Measurements from ENCODE around the gene C3orf22.
A peak's percentile ranks its signal among the peaks of the same experiment; 100 is the strongest.

The C3orf22 gene

DNA sequence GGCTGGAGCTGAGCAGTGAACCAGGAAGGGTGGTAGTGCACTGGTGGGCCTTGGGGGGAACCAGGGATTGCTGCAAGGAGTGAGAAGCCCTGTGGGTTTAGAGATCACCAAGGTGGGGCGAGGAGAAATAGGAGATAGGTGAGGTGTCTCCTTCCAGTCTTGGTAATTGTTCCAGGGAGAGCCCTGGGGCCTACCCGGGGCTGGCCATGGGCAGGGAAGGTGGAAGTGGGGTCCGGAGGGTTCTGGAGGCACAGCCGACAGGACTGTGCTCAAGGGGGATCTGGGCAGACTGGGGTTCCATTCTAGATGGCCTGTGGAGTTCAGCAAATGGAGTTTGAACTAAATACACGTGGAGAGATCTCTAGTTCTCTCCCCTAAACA, 30.3 kb downstream of the C3orf22 start:
- DNase-seq (ENCODE audit: low read depth in 2 of 3, low spot score in 1 of 3), result no peak

DNA sequence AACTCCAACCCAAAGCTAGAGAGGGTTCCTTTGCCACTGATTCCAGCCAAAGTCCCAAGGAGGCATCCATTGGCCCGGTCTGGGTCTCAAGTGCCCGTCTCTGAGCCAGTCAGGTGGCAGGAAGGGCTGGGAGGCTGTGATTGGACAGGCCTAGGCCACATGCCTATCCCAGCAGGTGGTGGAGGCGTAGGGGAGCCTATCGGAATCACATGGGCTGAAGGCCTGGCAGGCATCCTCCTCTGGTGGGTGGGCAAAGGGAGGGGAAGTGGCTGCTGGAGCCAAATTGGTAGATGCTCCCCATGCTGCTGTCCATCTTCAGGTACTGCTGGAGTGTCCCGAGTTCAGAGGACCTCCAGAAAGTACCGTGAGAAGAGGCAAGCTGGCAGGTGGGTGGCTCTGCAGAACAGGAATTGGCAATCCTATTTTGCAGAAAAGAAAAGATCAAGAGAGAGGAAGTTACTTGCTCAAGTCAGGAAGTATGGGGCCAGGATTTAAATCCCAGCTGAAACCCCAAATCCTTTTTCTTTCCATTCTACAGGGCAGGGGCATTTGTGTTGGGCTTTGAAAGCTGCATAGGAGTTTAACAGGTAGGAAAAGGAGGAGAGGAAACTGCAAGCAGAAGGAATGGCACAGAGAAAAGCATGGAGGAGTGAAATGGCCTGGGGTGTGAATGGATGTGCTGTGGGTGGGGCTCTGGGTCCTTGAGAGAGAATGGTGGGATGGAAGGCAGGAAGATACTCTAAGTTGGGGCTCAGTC, 31.1 kb downstream of the C3orf22 start:
- no peak for DNase-seq (ENCODE audit: low read depth in 2 of 3, low spot score in 1 of 3)

DNA sequence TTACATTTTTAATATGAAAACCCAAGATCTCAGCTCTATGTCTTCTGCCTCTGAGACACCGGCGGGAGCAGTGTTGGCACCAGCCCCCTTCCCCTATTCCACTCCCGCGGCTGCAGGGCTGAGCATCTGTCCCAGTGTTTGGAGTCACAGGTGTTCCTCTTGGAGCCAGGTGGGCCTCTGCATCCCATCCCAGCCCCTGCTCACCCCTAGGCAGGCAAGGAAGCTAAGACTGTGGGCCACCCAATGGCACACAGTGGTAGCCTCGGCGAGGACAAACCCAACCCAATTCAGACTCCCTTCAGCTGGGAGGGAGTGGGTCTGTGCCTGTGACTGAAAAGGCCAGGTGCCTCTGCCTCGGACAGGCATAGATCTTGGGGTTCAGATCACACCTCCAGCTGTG, 31.7 kb downstream of the C3orf22 start:
- no peak for DNase-seq (ENCODE audit: low read depth in 2 of 3, low spot score in 1 of 3)

DNA sequence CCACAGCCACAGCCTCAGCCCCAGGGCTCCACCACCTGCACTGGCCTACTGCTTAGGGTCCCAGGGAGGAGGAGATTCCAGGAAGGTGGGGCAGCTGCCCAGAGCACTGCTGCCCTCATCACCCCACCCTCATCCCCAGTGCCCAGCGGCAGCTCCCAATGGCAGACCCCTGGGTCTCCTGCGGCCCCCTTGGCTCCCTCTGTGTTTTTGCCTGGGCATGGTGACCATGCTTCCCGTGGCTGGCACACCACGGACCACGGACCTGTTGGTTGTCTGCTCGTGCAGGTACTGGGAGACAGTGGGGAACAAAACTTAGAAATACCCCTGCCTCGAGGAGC, 32.1 kb downstream of the C3orf22 start:
- no peak for DNase-seq (ENCODE audit: low read depth in 2 of 3, low spot score in 1 of 3)

DNA sequence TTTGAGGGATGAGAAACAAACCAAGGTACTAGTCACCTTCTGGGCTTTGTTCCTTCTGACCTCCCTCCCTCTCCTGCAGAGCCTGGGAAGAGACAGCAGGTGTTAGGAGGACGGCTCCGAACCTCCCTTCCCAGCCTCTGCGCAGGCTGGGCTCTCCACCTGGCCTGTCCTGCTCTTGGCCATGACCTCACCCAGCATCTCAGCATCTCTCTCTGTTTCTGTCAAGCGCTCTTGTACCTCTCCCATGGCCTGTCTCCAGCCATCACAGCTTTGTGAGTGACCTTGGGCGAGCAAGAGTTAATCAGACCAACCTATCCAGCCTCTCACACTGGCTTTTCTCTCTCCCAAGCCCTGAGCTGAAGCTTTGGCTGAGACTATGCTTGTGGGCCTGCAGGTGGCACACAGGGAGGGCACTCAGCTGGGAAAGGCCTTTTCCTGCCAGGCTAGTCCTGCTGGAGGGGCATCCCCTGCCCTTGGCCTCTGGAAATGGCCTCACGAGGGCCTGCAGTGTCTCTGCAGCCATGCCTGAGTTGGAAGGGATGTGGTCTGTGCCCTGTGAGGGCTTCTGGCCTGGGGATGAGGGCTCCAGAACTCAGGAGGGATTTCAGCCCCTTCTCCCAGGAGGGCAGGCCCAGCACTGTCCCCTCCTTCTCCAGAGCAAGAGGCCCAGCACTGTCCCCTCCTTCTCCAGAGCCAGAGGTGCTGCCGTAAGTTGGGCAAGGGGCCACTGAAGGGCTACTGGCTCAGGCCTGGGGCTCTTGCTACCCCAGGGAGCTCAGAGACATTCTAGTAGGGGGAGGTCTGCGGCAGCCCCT, 32.7 kb downstream of the C3orf22 start:
- no peak for DNase-seq (ENCODE audit: low read depth in 2 of 3, low spot score in 1 of 3)

DNA sequence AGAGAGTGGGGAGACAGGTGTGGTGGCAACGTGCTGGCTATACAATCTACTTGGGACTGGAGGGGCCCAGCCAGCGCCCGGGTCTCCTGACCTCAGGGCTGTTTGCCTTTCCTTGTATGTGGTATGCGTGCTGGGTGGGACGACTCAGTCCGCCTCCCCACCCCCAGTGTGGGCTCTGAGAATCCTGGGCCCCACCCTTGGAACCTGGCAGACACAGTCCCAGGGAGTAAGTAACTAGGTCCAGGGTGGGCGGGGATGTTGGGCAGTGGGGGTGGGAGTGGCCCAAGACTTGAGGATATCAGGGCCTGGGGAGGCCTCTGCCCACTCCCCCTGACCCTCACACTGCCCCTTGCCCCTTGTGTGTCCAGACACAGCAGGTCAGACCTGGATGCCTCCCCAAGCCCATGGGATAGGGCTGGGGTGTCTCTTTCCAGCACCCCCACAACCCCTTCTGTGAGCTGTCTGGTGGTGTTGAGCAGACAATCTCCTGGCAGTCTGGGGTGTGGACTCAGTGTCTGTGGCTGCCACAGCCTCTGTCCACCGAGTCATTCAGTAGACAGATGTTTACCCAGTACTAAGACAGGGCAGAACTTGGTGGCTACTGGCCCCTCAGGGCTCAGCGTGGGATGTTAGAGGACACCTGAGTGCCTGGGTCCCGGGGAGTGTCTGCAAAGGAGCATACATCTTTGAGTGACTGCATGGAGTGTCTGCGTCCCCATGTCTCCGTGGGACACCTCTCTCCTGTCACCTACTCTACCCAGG, 33.5 kb downstream of the C3orf22 start:
- DNase-seq (ENCODE audit: low read depth in 2 of 3, low spot score in 1 of 3), result no peak

DNA sequence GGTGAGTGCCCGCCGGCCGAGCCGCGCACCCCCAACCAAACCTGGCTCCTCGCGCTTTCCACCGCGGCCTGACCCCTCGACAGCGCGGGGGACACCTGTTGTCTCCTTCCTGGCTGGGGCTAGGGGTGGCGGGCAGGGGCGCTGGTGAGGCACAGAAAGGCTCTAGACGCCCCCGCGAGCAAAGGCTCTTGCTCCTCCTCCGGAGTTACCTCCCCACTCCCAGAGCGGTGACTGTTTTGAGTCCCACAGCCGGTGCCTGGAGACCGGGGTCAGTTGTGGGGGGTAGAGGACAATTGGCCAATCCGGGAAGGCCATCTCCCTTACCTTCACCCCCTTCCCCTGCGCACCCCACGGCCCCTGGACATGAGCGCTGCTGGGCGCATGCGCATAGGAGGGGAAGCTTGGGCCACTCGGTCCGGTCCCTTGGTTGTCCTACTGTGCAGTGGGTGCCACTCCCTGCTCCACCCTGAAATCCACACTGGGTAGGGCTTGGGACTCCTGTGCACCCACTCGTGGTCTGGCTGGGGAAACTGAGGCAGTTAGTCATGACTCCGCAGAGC, 34.2 kb downstream of the C3orf22 start:
- no peak for DNase-seq (ENCODE audit: low read depth in 2 of 3, low spot score in 1 of 3)

DNA sequence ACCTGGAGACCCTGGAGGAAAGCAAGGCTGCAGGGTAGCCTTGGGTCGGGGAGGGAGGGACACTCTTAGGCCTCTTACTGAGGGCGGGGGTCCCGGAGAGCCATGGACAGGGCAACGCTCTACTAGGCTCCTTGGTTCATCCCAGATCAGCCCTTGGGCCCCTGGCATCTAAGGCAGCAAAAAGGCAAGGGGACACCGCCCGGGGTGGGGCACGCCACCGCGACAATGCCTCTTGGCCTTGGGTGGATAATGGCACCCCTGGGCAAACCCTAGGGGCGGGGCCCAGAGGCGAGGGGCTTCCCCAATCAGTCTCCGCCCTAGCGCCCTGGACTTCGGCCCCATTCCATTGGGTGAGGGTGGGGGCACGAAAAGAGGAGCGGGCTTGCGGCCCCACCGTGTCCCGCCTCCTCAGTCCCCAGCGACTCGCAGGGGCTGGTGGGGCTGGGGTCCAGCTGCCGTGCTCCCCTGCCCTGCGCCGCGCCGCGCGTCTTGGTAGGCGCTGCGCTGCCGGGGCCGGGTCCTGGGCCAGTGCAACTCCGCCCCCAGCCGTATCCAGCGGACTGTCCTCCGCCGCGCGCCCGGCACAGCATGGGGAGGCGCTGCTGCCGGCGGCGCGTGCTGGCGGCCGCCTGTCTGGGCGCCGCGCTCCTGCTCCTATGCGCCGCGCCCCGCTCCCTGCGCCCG, 34.8 kb downstream of the C3orf22 start, which contains the start of gene CHST13:
Gene CHST13, plus strand, starts transcription at position 411 of the 684 bp plus-strand sequence. Its CDS starts 178 bp downstream, at position 589.
- DNase-seq (ENCODE audit: low read depth in 2 of 3, low spot score in 1 of 3), result no peak

DNA sequence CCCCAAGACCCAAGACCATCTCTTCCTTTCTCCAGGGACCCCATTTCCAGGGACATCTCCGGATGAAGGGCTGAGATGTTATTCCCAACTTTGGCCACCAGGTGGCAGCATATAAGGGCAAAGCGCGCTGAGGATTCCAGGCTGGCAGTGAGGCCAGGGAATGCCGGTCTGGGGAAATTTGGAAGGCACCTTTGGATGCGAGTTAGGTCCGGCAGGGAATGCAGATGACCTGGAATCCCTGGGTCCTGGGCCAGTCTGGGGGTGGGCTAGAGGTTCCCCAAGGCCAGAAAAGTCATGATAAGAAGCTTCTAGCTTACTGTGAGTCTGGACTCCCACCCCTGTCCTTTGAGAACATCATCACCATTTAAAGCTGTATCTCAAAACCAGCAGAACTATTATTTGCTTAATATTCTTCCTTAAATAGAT, 36.4 kb downstream of the C3orf22 start:
- peak in 2 of 3 donors; percentile 26 to 27 for DNase-seq (ENCODE audit: low read depth in 2 of 3, low spot score in 1 of 3)

DNA sequence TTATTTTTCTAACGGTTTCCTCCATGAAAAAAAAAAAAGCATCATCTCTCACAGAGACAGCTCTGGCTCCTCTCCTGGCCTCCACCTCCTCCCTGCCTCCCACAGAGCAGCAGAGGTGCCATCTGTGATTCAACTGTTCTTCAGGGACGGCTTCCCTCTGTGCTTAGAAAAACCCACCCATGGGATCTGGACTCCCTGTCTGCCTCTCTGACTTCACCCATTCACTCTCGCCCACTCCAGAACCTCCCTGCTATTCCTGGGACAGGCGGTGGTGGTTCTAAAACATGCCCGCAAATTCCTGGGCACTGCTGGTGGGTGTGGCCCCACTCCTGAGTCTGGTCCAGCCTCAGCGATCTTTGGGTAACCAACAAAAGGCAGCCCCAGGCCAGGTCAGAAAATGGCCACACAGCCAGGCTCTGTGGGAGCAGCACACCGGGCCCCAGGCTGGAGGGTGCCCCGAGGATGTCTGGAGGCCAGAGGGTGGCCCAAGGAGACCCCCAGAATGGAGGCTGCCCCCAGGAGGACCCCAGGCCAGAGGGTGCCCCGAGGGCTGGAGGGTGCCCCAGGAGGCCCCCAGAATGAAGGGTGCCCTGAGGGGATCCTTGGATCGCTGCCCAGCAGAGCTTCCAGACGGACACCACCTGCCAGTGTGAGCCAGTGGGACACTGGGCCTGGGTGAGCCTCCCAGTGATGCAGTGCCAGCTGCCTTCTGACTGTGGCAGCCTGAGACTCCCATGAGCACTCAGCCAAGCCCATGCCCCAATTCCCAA, 37.4 kb downstream of the C3orf22 start:
- no peak for DNase-seq (ENCODE audit: low read depth in 2 of 3, low spot score in 1 of 3)

DNA sequence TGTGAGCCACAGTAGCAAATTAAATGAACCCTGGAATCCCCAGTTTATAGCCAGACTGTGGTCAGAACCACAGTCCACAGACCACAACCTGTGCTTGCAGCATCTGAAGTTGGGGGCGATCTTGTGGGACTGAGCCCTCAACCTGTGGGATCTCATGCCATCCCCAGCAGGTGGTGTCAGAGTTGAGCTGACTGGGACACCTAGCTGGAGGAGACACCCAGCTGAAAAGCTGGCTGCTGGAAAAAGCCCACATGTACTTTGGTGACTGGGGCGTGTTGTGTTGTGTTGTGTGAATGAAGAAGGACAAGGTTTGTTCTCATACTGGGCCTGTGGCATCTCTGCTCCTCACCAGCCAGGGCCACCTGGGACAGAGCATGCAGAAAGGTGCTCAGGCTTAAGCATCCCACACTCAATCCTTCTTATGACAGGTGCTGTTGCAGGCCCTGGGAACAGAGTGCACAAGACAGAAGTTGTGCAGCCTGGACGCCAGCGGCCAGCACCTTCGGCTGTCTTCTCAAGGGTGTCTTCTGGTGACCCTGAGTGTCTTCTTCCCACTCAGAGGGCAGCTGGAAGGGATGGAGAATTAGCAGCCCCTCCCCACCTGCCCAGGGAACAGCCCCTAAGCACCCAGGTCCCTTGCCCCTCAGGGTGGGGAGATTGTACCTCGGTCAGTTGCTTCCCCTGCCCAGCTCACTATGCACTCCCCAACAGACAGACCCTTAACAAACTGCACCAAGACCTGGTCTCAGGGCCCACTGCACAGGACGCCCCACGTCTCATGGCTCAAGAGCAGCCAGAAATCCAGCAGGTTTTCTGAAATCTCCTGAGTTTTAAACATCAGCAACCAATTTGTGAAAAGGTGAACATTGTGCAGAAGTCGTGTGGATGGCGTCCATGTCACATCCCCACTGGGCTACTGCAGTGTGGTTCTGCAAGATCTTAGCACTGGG, 39.0 kb downstream of the C3orf22 start:
- DNase-seq (ENCODE audit: low read depth in 2 of 3, low spot score in 1 of 3), result no peak

DNA sequence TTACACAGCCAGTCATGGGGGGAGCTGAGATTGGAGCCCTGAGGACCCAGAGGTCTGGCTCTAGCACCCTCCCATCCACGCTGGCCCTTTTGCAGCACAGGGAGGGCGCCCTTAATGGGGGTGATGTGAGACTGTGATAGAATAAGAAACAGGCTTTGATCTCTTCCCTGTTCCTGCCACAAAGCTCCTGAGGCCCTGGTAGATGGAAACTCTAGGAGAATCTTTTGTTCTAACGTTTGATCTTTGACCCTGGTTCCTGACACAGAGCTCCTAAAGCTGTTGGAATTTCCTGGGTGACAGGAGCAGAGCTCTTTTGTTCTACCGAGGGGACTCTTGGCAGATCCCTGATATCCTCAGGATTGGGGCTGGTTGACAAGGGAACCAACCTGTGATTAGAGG, 40.0 kb downstream of the C3orf22 start:
- DNase-seq (ENCODE audit: low read depth in 2 of 3, low spot score in 1 of 3), result no peak

DNA sequence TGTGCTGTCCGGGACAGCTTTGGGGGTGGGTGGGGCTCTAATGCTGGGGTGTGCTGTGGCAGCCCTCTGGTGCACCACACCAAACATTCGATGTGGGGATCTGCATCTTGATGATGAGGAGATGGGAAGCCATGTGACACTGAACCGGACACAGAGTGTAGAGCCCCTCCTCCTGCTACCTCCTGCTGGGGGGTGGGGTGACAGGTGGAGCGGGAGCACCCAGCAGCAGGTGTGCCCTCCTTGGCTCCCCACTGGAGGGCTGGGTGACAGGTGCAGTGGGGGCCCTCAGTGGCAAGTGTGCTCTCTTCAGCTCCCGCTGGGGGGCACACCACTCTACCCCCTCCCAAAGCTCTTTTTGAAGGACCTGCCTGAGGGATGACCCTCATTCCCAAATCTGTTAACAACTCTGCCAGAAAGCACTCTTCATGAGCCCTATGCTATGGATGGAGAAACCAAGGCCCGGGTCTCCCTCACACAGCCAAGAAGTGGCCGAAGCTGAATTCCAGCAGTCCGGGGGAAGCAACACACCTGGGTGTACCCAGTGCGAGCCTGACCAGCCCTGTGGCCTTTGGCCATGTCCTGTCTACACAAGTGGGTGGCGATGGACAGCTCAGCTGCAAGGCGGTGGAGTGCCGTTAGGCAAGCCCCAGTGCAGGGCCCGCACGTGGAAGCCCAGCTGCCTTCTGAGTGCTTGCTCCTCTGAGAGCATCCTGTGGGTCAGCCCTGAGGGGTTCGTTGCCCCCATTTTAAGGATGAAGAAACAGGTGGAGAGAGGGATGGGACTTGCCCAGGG, 40.5 kb downstream of the C3orf22 start:
- DNase-seq (ENCODE audit: low read depth in 2 of 3, low spot score in 1 of 3), result no peak

DNA sequence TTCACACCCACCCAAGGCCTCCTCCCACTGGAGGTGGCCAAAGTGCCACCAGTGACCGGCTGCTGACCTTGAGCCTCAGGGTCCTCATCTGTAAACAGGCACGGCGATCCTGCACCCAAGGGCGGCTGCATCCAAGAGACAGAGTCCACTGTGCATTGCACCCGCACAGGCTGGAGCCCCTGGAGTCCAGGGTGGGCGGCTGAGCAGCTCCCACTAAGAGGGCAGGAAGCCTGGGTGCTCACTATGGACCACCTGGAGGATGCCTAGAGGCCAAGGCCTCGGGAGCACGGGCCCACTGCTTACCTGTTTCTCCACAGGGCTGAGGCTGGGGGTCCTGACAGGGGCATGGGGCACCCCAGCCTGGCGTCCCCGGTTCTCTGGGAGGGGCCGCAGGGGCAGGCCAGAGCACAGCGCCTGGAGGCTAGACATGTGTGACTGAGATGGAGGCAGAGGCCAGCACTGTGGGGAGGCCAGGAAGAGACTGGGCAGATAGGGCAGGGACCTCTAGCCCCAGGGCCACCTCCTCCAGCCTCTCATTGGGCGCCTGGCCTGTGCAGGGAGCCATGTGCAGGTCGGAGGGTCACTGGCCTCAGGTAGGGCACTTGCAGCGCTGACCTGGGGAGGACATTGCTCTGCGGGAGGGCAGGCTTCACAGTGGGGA, 41.3 kb downstream of the C3orf22 start, which contains the start of gene UROC1:
Gene UROC1, minus strand, starts transcription at position 483 of the 661 bp plus-strand sequence. Its CDS starts 54 bp downstream, at position 429.
- DNase-seq (ENCODE audit: low read depth in 2 of 3, low spot score in 1 of 3), result no peak

DNA sequence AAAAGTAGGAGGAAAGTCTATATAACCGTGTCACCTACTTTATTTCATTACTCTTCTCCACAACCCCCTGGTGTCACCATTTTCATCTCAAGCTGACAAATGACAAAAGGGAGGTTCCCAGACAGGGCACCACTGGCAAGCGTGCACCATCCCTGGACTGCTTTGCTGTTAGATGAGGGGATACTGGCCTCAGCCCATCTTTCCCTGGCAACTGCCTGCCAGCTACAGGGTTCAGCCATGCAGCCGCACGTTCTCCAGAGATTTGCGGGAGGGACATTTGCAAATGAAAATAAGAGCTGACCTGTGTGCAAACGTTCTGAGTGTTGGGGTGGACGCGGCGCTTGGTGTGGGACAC, 41.8 kb downstream of the C3orf22 start:
- DNase-seq (ENCODE audit: low read depth in 2 of 3, low spot score in 1 of 3), result no peak

DNA sequence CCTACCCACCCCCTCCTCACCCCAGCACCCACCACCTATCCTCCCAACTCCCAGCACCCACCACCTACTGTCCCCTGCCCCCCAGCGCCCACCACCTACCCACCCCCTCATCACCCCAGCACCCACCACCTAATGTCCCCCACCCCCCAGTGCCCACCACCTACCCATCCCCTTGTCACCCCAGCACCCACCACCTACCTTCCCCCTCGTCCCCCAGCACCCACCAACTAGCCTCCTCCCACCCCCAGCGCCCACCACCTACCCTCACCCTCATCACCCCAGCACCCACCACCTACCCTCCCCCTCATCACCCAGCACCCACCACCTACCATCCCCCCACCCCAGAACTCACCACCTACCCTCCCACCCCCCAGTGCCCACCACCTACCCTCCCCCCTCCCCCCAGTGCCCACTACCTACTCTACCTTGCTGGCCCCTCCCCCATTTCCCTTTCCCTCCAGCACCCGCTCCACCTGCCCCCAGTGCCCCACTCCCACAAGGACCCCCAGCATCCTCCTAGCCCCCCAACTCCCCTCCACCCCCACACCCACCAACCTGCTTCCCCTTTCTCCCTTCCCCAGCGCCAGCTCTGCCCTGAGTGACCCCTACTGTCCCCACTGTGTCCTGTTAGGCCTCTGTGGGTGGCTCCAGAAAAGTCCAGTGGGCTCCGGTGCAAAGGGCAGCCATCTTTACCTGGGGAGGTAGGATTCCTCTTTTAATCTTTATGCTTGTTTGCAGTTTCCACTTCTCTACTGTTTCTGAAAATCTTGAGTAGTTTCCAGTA, 42.4 kb downstream of the C3orf22 start:
- DNase-seq (ENCODE audit: low read depth in 2 of 3, low spot score in 1 of 3), result no peak
